Activated CD8-positive, alpha-beta memory T cell treated with anti-CD3 and anti-CD28 coated beads for 1 hour (primary cell): ENCODE data around the gene GBE1.

Source experiments
- DNase-seq, 2 donors: peaks; one replicate each; pipeline ENCODE4 v3.0.0-alpha.2; 2020; ENCODE audit warnings: low read depth in 1 of 2; ENCODE audit errors: extremely low read depth in 1 of 2

Gene GBE1

DNA sequence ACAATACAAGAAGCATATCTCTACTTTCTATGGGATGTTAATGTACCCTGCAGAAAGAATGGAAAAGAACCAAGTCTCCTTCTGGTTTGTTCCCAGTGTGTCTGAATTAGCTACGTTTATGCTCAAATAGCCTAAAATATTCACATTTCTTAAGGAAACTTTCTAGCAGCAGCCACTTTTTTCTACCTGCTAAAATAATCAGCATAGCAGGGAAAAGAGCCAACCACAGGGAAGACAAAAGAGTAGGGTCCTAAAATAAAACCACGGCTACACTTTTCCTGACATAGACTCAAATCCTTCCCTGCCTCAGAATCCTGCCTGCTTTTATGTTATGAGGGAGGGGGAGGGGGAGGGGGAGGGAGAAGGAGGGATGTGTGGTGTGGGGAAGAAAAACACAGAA, 136.7 kb downstream of the GBE1 start:
- no peak for DNase-seq

DNA sequence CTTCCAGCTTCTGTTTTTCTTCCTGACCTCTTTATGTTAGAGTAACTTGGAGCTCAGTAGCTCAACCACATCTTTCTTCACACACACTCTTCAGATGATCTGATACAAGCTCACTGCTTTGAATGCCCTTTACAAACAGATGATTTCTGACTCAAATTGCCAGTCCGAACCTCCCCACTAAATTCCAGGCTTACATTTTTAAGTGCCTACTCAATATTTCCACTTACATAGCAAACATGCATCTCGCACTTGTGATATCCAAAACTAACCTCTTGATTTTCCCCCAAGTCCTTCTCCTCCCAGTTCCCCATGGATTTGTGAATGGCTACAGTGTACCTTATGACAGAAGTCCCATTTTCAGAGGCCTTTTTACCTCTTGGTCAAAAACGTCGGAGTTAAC, 139.1 kb downstream of the GBE1 start:
- DNase-seq, result no peak

DNA sequence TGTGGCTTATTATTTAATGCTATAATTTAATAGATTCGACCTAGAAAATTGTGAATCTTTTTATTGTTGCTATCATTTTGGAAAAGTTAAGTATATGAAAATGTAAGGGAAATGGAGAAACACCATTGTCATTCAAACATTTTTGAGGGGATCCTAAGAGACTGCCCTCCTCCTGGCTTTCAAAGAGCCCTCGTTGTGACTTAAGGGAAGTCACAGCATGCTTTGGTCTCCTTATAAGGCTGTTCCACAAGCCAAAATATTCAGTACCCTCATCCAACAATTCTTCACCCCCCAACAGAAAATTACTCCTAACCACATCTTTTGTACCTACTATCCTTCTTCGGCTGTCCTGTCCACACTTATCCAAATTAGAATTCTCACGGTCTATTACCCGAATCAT, 140.2 kb downstream of the GBE1 start:
- no peak for DNase-seq

DNA sequence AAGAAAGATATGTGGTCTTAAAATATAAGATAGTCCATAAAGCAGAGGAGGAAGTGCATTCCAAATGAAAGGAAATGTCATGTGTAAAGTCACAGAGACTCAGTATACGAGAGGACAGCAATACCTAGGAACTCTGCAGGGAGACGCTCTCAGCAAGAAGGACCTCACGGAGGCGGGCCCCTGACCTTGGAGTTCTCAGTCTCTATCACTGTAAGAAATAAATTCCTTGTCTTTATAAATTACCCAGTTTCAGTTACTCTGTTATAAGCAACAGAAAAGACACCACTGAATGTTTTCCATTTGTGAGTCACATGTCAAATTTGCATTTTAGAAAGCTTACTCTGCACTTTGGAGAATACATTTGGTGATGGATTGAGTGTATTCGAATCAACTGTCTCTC, 140.6 kb downstream of the GBE1 start:
- no peak for DNase-seq

DNA sequence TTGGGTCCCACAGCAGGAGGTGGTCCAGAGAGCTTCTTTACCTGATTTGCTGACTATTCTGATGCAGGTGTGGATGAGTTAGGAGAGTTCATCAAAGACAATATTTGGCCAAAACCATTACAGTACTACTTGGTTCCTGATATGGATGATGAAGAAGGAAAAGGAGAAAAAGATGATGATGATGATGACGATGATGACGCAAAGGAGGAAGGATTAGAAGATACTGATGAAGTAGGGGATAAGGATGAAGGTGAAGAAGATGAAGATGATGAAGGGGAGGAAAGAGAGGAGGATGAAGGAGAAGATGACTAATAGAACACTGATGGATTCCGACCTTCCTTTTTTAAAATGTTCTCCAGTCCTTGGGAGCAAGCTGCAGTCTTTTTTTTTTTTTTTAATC, 148.7 kb downstream of the GBE1 start:
- no peak for DNase-seq

DNA sequence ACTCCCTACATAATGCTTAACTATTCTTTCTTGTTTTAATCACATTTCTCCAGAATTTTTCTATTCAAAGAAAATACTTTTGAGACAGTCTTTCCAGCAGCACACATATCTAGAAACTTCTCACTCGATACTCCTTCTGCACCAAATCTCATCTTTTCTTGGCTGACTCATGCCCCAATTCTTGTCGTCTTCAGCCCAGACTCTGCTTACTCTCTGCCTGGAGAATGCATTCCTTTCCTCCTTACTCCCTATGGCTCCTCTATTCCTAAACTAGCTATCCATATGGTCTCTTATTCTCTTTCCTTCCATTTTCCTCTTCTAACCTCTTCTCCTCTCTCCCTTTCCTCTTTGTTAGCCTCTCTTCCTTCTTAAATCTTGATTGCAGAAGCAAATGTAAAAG, 158.7 kb downstream of the GBE1 start:
- DNase-seq, result no peak

DNA sequence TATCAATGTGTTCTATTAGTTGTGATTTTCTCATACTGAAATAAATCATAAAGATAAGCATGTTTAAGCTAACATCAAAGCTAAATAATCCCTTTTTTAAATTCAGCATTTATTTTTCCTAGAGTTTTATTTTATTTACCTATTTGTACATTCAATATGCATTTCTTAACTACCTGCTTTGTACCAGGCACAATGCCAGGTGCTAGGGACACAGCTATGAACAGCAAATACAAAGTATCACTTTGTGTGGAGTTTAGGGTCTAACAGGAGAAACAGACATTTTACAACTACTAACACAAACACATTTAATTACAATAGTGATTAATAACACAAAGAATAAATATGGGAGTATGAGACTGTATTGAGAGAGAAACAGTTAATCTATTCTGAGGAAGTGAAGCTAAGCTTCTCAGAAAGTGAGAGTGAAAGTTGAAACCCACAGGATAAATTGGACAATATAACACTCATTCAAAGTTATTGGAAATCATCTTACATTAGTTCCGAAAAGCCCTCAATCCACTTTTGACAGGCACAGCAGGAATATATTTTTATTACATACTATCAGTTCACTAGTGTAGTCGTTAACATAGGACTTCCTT, 159.6 kb downstream of the GBE1 start:
- no peak for DNase-seq

DNA sequence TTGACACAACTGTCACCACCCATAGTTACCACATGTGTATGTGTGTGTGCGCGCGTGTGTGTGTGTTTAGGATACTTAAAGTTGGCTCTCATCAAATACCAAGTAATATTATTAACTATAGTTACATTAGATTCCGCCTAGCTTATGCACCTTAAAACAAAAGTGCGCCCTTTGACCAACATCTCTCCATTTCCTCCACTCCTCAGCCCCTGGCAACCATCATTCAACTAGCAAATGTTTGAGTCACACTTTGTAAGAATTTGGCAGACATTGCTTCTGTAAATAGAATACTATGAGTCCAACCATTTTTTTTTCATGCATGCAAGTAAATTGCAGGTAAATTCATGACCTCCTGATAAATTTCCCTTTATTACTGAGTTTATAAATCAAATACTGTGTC, 169.3 kb downstream of the GBE1 start:
- DNase-seq, result no peak

DNA sequence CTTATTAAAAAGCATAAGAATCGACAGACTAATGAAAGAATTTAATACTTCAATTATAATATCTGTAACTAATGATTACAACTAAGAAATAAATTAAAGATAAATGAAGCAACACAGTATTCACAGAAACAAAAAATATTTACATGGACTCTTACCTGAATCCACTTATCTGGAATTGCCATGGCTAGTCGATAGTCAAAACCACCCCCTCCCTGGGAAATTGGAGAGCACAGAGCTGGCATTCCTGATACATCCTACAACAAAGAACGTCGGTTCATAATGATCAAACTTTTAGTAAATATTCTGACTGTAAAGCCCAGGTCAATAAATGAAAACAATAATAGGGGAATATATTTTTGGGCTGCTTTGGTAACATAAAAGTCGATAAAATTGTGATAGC, 175.5 kb downstream of the GBE1 start:
- no peak for DNase-seq

DNA sequence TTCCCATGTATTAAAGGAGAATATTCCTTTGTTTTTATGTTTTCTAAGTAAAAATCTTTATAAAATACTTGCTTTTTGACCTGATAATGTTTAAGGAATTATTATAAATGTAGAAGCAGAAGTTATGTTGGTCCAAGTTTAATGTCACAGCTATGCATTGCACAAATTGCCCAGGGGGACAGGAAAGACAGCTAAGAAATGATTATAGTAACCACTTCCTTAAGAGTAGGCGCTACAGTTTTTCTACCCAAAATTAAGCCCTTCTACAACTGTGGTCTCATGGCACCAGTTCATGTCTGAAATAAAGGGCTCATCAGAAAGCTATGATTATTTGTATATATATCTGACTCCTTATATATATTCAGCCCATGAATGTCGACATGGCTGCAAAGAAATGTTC, 176.4 kb downstream of the GBE1 start:
- no peak for DNase-seq

DNA sequence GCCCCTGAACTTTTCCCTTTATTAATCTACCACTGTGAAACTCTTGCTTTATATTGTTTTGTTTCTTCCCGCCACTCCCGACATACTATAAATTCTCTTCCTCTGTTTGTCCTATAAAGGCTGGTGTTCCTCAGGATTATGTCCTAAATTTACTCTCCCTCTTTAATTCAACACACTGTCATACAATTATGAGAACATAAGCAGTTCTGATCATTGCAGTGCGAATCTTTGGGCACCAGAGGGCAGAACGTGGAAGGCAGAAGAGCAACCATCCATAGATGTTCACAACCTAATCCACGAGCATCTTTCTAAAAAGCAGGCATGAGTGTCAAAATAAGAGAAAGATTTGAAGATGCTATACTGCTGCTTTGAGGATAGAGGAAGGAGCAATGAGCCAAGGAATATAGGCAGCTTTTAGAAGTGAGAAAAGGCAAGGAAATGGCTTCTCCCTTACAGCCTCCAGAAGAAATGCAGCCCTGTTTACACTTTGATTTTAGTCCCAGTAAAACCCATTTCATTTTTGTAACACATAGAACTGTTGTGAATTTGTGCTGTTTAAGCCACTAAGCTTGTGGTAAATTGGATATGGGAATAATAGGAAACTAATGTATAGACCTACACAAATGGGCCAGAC, 179.4 kb downstream of the GBE1 start:
- DNase-seq, result no peak

DNA sequence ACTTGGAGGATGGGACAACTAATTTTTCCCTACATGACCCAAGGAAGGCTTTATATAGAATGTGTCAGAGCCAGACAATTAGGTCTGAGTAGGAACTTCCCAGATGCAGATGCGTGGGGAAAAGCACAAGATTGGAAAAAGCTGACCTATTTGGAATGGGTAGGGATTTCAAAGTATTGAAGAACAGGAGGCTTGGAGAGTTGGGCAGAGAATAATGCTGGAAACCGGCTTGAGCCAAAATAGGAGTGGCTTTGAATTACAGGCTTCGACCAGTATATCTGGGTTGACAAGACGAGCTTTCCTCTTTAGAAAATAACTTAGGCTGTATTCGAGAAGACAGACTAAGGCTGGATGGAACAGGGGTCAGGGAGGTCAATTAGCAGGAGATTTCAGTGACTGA, 181.1 kb downstream of the GBE1 start:
- no peak for DNase-seq

DNA sequence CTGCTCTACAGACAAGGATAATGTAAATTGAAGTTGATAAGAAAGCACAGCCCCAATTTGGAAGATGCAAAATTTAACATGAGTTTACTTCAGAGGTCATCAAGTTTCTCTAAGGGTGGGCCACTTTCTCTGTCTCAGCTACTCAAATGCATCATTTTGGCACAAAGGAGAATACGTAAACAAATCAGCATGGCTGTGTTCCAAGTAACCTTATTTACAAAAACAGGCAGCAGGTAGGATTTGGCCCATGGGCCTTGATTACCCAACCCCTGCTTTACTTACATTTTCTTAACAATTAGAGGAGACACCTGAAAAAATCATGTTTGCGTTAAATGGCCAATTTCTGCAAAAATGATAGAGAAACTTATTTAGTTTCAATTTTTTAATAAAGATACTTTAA, 181.7 kb downstream of the GBE1 start:
- DNase-seq, result no peak

DNA sequence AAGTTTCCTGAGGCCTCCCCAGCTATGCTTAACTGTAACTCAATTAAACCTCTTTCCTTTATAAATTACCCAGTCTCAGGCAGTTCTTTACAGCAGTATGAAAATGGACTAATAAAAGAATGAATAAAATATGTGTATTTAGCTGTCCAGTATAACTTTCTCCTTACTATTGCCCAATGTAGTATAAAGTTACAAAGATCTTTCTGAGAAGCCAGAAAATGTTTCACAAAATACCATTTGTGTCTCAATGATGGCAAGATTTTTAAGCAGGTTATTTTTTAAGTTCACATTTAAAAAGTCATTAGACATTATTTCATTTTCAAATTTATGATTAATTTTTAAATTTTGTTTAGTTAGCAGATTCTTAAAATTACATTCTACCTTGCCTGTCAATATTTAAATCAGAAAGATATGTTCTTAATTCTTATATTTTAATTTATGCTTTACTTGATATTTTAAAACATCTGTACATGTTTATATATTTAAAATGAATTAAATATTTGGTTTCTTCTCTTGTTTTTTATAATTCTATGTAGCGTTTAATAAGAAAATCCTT, 189.2 kb downstream of the GBE1 start:
- no peak for DNase-seq

DNA sequence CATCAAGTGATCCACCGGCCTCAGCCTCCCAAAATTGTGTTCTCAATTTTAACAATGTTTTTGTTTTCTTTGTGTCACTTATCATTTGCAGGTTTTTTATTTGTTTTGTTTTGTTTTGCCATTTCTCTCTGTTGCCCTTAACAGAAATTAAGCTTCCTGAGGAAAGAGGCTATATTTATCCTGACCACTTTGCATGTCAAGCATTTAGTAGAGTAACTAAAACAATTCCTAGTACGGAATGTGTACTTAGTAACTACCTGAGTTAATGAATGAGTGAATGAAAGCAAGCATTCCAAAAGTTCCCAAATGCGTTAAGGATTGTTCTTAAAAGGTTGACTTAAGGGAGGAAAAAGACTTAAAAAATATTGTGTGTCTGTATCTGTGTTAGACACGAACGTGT, 193.1 kb downstream of the GBE1 start:
- no peak for DNase-seq

DNA sequence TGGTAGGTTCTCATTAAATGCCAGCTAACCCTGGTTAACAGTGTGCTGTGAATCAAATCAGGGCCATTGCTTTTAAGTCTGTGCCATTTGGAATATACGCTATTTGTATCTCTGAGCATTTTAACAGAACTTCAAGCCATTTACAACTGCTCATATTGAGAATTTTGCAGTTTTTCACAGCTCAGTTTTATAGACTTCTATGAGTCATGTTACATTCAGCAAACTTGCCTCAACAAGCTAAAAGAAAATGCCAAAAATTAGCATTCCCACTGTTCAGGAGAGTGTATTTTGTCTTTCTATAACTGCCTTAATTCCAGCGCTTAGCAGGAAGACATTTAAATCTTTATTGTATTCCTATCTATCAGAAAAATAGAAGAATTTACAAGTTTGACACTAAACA, 196.4 kb downstream of the GBE1 start:
- no peak for DNase-seq

DNA sequence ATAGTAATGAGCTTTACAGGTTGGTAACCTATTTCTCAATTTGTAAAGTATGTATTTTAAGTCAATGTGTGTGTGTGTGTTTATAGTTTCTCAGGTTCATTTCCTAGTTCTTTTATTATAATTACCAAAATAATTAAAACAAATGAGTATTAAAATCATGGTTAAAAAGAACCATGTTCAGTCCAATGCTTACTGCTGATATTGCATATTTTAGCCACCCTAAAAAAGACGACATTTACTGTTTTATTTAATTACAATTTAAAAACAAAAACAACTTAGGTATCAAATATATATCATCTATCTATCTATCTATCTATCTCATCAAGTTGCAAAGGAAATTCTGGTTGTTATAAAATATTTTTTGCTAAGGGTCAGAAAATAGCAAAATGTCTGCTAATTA, 203.3 kb downstream of the GBE1 start:
- no peak for DNase-seq

DNA sequence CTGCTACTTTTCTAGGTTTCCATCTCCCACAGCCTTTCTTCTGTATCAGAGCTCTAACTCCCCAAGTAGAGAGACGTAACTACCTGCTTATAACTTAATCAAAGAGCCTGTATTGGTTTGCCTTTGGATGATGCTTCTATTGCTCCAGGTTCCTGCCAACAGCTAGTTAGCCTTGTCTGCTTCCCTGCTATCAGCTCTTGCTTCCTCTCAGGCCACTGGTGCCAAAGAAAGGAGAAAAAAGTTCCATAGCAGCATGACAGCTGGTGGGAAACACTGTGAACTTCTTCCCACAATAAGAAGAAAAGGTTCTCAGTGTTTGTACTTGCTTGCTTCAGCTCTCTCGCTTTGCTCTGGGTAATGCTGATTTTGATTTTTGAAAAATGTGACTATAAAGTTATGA, 206.6 kb downstream of the GBE1 start:
- DNase-seq, result no peak

DNA sequence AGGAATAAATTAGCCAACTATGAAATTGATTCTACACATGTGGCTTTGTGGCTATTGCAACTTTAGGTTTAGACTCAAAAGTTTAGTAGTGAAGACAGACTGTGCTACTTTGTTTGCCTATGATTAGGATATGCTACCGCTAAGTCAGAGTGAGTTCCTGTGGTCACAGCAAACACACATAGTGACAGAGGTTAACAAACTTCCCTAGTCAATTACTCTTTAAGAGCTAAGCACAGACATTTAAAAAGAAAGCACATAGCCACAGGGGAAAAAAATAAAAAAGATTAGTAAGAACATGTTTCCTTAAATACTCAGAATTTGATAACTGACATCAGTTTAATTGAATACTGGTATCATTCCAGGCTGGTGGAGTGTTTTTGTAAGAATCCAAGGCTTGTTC, 207.1 kb downstream of the GBE1 start:
- DNase-seq, result no peak

DNA sequence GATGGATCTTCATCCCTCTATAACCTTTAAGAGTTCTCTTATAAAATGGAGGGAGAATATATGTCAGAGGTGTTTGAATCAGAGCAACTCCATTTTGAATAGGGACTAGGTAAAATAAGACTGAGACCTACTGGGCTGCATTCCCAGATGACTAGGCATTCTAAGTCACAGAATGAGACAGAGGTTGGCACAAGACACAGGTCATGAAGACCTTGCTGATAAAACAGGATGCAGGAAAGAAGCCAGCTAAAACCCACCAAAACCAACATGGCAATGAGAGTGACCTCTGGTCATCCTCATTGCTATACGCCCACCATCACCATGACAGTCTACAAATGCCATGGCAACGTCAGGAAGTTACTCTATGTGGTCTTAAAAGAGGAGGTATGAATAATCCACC, 211.0 kb downstream of the GBE1 start:
- DNase-seq, result no peak

DNA sequence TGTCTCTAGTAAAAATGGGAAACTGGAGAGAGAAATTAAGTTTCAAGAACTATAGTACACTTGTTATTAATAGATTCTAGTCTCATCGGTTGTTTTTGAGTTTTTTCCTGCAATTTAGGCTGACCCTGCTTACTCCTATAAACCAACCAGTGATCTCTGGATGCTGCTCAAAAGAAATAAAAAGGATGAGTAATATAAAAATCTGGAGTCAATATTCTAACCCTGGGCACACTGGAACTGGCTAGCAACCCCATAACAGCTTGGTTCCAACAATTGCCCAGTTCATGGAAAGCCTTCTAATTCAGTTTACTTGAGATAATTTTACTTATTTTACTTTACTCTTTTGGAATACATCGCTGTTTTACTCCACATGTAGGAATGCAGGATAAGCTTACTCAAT, 211.6 kb downstream of the GBE1 start:
- no peak for DNase-seq

DNA sequence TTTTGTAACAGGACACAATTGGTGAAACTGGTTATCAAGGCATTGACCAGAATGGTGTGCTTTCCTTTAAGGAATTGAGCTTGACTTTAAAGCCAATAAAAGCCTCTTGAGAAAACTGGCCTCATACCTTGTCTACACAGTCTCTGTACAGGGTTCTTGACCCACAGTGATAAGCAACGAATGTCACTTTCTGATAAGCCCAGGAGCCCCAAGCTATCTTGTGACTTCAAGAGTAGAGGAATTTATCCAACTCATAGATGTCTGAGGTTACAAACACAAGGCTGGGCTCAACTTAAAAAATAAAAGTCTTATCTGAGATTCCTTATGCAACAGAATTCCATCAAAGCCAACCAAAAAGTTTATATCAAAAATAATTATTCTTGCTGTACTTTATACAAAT, 212.1 kb downstream of the GBE1 start:
- DNase-seq, result no peak

DNA sequence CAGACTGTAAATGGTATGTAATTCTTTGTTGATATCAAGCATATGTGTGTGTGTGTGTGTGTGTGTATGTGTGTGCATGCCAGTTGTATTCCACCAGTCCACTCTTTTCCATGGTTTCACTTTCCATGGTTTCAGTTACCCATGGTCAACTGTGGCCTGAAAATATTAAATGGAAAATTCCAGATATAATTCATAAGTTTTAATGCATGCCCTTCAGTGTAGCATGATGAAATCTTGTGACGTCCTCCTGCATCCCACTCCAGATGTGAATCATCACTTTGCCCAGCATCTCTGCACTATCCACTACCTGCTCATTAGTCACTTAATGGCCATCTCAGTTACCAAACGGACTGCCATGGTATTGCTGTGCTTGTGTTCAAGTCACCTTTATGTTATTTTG, 215.9 kb downstream of the GBE1 start:
- DNase-seq, result no peak
